C4-2B (cell line): Measurements from ENCODE around the gene UBN2.

Experiments used
- CTCF ChIP-seq: fragments of 450-650 bp; conservative IDR thresholded peaks from 2 replicates; pipeline ENCODE4 v1.5.1; 2017; ENCODE audit warnings: mild to moderate bottlenecking
- ZFX ChIP-seq: fragments of 450-650 bp; IDR thresholded peaks from 2 replicates; pipeline ENCODE4 v1.6.1; 2017

- no peak for TF ChIP-seq ZFX
- TF ChIP-seq CTCF, result no peak
Observed at GRCh38 chr7:139286144-139286543, 55.1 kb downstream of the UBN2 start.
